Measurements from ENCODE around the gene PTPRO. TPM values are rescaled to one million over a fixed set of nuclear protein-coding genes. Genes with fewer than 3 reads are reported as not detected.

PTPRO gene
- total and polyA plus RNA-seq, 2 experiments from 2014 or later = 0.12 TPM; not detected in 1

- no peaks in the 10 kb centered on the region for H3K36me3 ChIP-seq
- H3K27me3 ChIP-seq = no peaks in the 10 kb centered on the region
- TF ChIP-seq CTCF (IDR thresholded peaks at IDR 0.05; ENCODE audit: low read depth, low read length) = no peak
- DNase-seq (ENCODE audit: low read depth in 1 of 2, low spot score in 1 of 2) = no peak
- H3K4me1 ChIP-seq (ENCODE audit: low read depth) = no peaks in the 10 kb centered on the region
- H3K4me3 ChIP-seq = no peak overlapping the region
- no peak overlapping the region for H3K27ac ChIP-seq
- no peaks in the 10 kb centered on the region for H3K9me3 ChIP-seq (ENCODE audit: low read depth)
Observed at GRCh38 chr12:15561396-15561795, 239.1 kb downstream of the PTPRO start.

GRCh38 chr12:15562263-15562662 lies 240.0 kb downstream of the PTPRO start:
- Histone ChIP-seq H3K4me3 (no peak overlapping the region), H3K4me1 (ENCODE audit: low read depth) (no peaks in the 10 kb centered on the region), H3K9me3 (ENCODE audit: low read depth) (no peaks in the 10 kb centered on the region), H3K27ac (no peak overlapping the region), H3K36me3 (no peaks in the 10 kb centered on the region), H3K27me3 (no peaks in the 10 kb centered on the region)
- TF ChIP-seq CTCF (IDR thresholded peaks at IDR 0.05; ENCODE audit: low read depth, low read length) = no peak
- DNase-seq (ENCODE audit: low read depth in 1 of 2, low spot score in 1 of 2) = no peak

- Histone ChIP-seq H3K36me3 (no peaks in the 10 kb centered on the region), H3K27me3 (no peaks in the 10 kb centered on the region), H3K27ac (no peak overlapping the region), H3K4me1 (ENCODE audit: low read depth) (no peaks in the 10 kb centered on the region), H3K4me3 (no peak overlapping the region), H3K9me3 (ENCODE audit: low read depth) (no peaks in the 10 kb centered on the region)
- no peak for TF ChIP-seq CTCF (IDR thresholded peaks at IDR 0.05; ENCODE audit: low read depth, low read length)
- DNase-seq (ENCODE audit: low read depth in 1 of 2, low spot score in 1 of 2) = peak in 1 of 2 donors; percentile 72
Observed at GRCh38 chr12:15563663-15564062, 241.4 kb downstream of the PTPRO start.

- H3K27ac ChIP-seq = no peak overlapping the region
- no peaks in the 10 kb centered on the region for H3K27me3 ChIP-seq
- H3K9me3 ChIP-seq (ENCODE audit: low read depth) = no peaks in the 10 kb centered on the region
- no peak for TF ChIP-seq CTCF (IDR thresholded peaks at IDR 0.05; ENCODE audit: low read depth, low read length)
- DNase-seq (ENCODE audit: low read depth in 1 of 2, low spot score in 1 of 2) = no peak
- no peak overlapping the region for H3K4me3 ChIP-seq
- H3K36me3 ChIP-seq = no peaks in the 10 kb centered on the region
- no peaks in the 10 kb centered on the region for H3K4me1 ChIP-seq (ENCODE audit: low read depth)
Observed at GRCh38 chr12:15574353-15574752, 252.0 kb downstream of the PTPRO start.

- DNase-seq (ENCODE audit: low read depth in 1 of 2, low spot score in 1 of 2) = no peak
- Histone ChIP-seq H3K4me1 (ENCODE audit: low read depth) (no peaks in the 10 kb centered on the region), H3K27ac (no peak overlapping the region), H3K27me3 (no peaks in the 10 kb centered on the region), H3K4me3 (no peak overlapping the region), H3K9me3 (ENCODE audit: low read depth) (no peaks in the 10 kb centered on the region), H3K36me3 (no peaks in the 10 kb centered on the region)
- no peak for TF ChIP-seq CTCF (IDR thresholded peaks at IDR 0.05; ENCODE audit: low read depth, low read length)
Observed at GRCh38 chr12:15575671-15576541, 253.6 kb downstream of the PTPRO start.

Data from cardiac muscle cell (in vitro differentiated cells and primary cell).